MM.1S (cell line): ENCODE measurements around the gene MEX3D.

ENCODE experiments used
- DNase-seq: peaks from one replicate; pipeline ENCODE4 v3.0.0-alpha.2; 2015
- H2AFZ ChIP-seq: fragments of 300-600 bp; sonication (generic); 2 replicates; pipeline ENCODE4 v1.6.0; 2016; ENCODE audit warnings: antibody characterized with exemption, low read length
- H3F3A ChIP-seq: fragments of 300-600 bp; sonication (generic); 2 replicates; pipeline ENCODE4 v1.6.1; 2016; ENCODE audit warnings: mild to moderate bottlenecking, antibody characterized with exemption, low read length, moderate library complexity, mixed read lengths; ENCODE audit not compliant: insufficient read depth
- H3K27ac ChIP-seq: fragments of 300-600 bp; sonication (generic); 2 replicates; pipeline ENCODE4 v1.5.1; 2016; ENCODE audit warnings: mild to moderate bottlenecking, low read length
- H3K27me3 ChIP-seq: fragments of 300-600 bp; sonication (generic); replicated peaks from 2 replicates; pipeline ENCODE4 v1.6.0; 2016; ENCODE audit warnings: low read length; ENCODE audit not compliant: insufficient read depth
- H3K36me3 ChIP-seq: fragments of 300-600 bp; sonication (generic); replicated peaks from 2 replicates; pipeline ENCODE4 v1.6.1; 2016; ENCODE audit warnings: mild to moderate bottlenecking, low read length, mixed read lengths; ENCODE audit not compliant: insufficient read depth
- H3K4me1 ChIP-seq: fragments of 300-600 bp; sonication (generic); 2 replicates; pipeline ENCODE4 v1.6.1; 2016; ENCODE audit warnings: low read length, mixed read lengths
- H3K4me2 ChIP-seq: fragments of 300-600 bp; sonication (generic); 2 replicates; pipeline ENCODE4 v1.6.0; 2016; ENCODE audit warnings: low read depth, low read length
- H3K4me3 ChIP-seq: fragments of 300-600 bp; sonication (generic); 2 replicates; pipeline ENCODE4 v1.5.1; 2016; ENCODE audit warnings: low read length, mixed read lengths
- H3K79me2 ChIP-seq: fragments of 300-600 bp; sonication (generic); 2 replicates; pipeline ENCODE4 v1.6.1; 2016; ENCODE audit warnings: mixed run types, low read length, mixed read lengths
- H3K9ac ChIP-seq: fragments of 300-600 bp; sonication (generic); 2 replicates; pipeline ENCODE4 v1.6.1; 2016; ENCODE audit warnings: low read length, mixed read lengths
- H3K9me2 ChIP-seq: fragments of 300-600 bp; sonication (generic); replicated peaks from 2 replicates; pipeline ENCODE4 v1.6.1; 2016; ENCODE audit warnings: mild to moderate bottlenecking, low read length, mixed read lengths; ENCODE audit not compliant: insufficient read depth
- H3K9me3 ChIP-seq: fragments of 300-600 bp; sonication (generic); replicated peaks from 2 replicates; pipeline ENCODE4 v1.6.1; 2016; ENCODE audit warnings: mild to moderate bottlenecking, low read length, mixed read lengths; ENCODE audit not compliant: insufficient read depth
- H4K20me1 ChIP-seq: fragments of 300-600 bp; sonication (generic); 2 replicates; pipeline ENCODE4 v1.6.1; 2016; ENCODE audit warnings: mild to moderate bottlenecking, low read length, moderate library complexity, mixed read lengths; ENCODE audit not compliant: insufficient read depth
- CTCF ChIP-seq: fragments of 300-600 bp; sonication (generic); IDR thresholded peaks from 2 replicates; pipeline ENCODE4 v1.5.1; 2016; ENCODE audit warnings: antibody characterized with exemption, low read length, mixed read lengths
- EZH2 ChIP-seq: fragments of 300-600 bp; sonication (generic); optimal IDR thresholded peaks from 2 replicates; pipeline ENCODE3; 2017; ENCODE audit warnings: low read depth, mild to moderate bottlenecking, antibody characterized with exemption, low read length, mixed read lengths
- EZH2phosphoT487 ChIP-seq: fragments of 300-600 bp; sonication (generic); IDR thresholded peaks from 2 replicates; pipeline ENCODE4 v1.6.1; 2018; ENCODE audit warnings: antibody characterized with exemption, low read length

Gene MEX3D

GRCh38 chr19:1561236-1561842 lies 6.8 kb downstream of the MEX3D start:
- Histone ChIP-seq H3K36me3 (no peaks in the 10 kb centered on the region), H3K27ac (no peak overlapping the region), H2AFZ (no peak overlapping the region), H3K27me3 (no peaks in the 10 kb centered on the region), H3K4me2 (no peak overlapping the region), H3K9me3 (no peaks in the 10 kb centered on the region), H3K9me2 (no peaks in the 10 kb centered on the region), H3K4me3 (no peak overlapping the region), H3K79me2 (peaks cover 20% of the 10 kb centered on the region), H3K9ac (no peak overlapping the region), H3F3A (0 out of 2 replicates have a peak, but pooled peaks cover 2% of the 10 kb centered on the region), H3K4me1 (no peaks in the 10 kb centered on the region), H4K20me1 (peaks cover 4% of the 10 kb centered on the region; the same call in 1 of the 2 replicates)
- no peak for TF ChIP-seq CTCF
- no peak for TF ChIP-seq EZH2phosphoT487
- no peak for TF ChIP-seq EZH2
- DNase-seq: no peak

GRCh38 chr19:1560286-1560882 lies 7.7 kb downstream of the MEX3D start:
- no peaks in the 10 kb centered on the region for H4K20me1 ChIP-seq
- H3K4me1 ChIP-seq: no peaks in the 10 kb centered on the region
- no peak overlapping the region for H3K9ac ChIP-seq
- no peaks in the 10 kb centered on the region for H3K36me3 ChIP-seq
- H3K27me3 ChIP-seq: no peaks in the 10 kb centered on the region
- H3K27ac ChIP-seq: no peak overlapping the region
- no peaks in the 10 kb centered on the region for H3F3A ChIP-seq
- no peak for TF ChIP-seq EZH2phosphoT487
- no peak for TF ChIP-seq EZH2
- no peak for TF ChIP-seq CTCF
- no peak overlapping the region for H2AFZ ChIP-seq
- H3K9me2 ChIP-seq: no peaks in the 10 kb centered on the region
- peaks cover 11% of the 10 kb centered on the region; the same call in 1 of the 2 replicates for H3K79me2 ChIP-seq
- no peaks in the 10 kb centered on the region for H3K9me3 ChIP-seq
- DNase-seq: no peak
- H3K4me3 ChIP-seq: no peak overlapping the region
- H3K4me2 ChIP-seq: no peak overlapping the region

- no peak overlapping the region for H3K9ac ChIP-seq
- no peak for DNase-seq
- no peak overlapping the region for H2AFZ ChIP-seq
- TF ChIP-seq CTCF (no peak), EZH2 (no peak), EZH2phosphoT487 (no peak)
- no peaks in the 10 kb centered on the region for H3K9me2 ChIP-seq
- no peaks in the 10 kb centered on the region for H4K20me1 ChIP-seq
- no peaks in the 10 kb centered on the region for H3K9me3 ChIP-seq
- H3K27ac ChIP-seq: no peak overlapping the region
- no peaks in the 10 kb centered on the region for H3K36me3 ChIP-seq
- H3K4me3 ChIP-seq: no peak overlapping the region
- H3F3A ChIP-seq: no peaks in the 10 kb centered on the region
- peaks cover 9% of the 10 kb centered on the region; the same call in 1 of the 2 replicates for H3K79me2 ChIP-seq
- no peaks in the 10 kb centered on the region for H3K4me1 ChIP-seq
- no peak overlapping the region for H3K4me2 ChIP-seq
- H3K27me3 ChIP-seq: no peaks in the 10 kb centered on the region
Observed at GRCh38 chr19:1558552-1558951, 9.6 kb downstream of the MEX3D start.
